GM19193 (cell line): Measurements from ENCODE around the gene FEZF1.

ENCODE experiments used
- POLR2A ChIP-seq: IDR thresholded peaks from 4 replicates; pipeline ENCODE4 v1.6.1; 2011; ENCODE audit not compliant: insufficient read depth, insufficient read length; ENCODE audit errors: extremely low read depth

Gene FEZF1

GRCh38 chr7:122257056-122257455 lies 47.5 kb downstream of the FEZF1 start:
- no peak for TF ChIP-seq POLR2A

- no peak for TF ChIP-seq POLR2A
These were observed 48.5 kb downstream of the FEZF1 start for GRCh38 chr7:122256046-122256445.

GRCh38 chr7:122255454-122255853 lies 49.1 kb downstream of the FEZF1 start:
- no peak for TF ChIP-seq POLR2A
